Measurements from ENCODE around the gene UQCRHL.
A peak's percentile ranks its signal among the peaks of the same experiment; 100 is the strongest.
"Not testable (repeated sequence)": the region's sequence is repeated elsewhere in the genome, so short reads cannot be mapped to it uniquely, and the experiment has no call there.

Gene UQCRHL
- 3.4 to 4.1 reads per million in 2 donors for total RNA-seq

- DNase-seq = not testable (repeated sequence)
These were observed at the start of gene UQCRHL for GRCh38 chr1:15807549-15807948. UQCRHL (minus strand) TSS chr1:15807649; CDS start chr1:15807649, 0 bp downstream.

DNA sequence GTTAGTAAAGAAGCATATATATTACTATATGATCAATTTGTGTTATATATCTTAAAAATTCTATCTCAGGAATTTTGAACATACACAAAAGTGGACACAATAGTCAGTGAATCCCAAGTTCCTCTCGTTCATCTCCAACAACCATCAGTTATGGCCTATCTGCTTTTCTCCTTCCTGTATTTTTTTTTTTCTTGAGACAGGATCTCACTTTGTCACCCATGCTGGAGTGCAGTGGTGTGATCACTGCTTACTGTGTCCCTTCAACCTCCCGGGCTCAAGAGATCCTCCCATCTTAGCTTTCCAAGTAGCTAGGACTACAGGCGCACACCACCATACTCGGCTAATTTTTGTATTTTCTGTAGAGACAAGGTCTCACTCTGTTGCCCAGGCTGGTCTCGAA lies 49.4 kb upstream of the UQCRHL start:
- no peak for DNase-seq

DNA sequence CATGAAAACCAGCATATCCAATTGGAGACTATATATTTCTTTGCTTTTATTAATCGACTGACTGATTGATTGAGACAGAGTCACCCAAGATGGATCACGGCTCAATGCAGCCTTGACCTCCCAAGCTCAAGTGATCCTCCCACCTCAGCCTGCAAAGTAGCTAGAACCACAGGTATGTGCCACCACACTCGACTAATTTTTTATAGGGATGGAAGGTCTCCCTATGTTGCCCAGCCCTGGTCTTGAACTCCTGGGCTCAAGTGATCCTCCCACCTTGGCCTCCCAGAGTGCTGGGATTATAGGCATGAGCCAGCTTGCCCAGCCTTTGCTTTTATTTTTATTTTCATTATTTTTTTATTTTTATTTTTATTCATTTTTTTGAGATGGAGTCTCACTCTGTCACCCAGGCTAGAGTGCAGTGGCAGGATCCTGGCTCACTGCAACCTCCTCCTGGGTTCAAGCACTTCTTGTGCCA lies 45.4 kb upstream of the UQCRHL start:
- no peak for DNase-seq

DNA sequence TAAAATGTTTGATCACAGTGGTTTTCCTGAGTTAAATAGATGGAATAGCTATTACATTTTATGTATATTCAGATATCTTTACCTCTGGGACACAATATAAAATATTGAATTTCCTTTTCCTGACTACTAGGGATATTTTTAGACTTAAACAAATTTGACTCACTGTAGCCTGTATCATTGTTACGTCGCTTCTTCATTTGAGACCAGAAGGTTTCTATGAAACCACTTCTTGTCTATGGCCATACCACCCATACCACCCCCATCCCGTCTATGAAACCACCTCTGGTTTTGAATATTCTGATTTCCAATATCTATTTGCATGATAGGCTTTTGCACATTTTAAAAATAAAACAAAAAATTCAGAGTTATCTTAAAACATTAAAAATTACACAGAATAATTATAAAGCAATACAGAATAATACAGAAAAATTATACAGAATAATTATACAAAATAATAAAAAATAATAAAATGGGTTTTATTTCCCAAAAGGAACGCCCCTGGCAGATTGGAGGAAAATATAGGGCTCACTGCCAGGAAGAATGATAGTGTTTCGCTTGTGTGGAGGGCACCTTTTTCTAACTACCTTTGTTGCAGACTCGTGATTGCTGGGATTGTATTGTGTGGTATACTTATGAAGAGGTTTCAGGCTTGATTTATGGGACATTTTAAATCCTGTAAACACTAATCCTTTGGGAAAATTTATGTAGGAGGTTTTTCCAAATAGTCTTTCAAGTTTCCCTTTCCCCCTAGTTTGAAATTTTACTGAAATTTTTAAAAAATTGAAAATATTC lies 44.8 kb upstream of the UQCRHL start:
- DNase-seq = no peak

GRCh38 chr1:15851210-15852035 lies 44.0 kb upstream of the UQCRHL start:
- no peak for DNase-seq

DNA sequence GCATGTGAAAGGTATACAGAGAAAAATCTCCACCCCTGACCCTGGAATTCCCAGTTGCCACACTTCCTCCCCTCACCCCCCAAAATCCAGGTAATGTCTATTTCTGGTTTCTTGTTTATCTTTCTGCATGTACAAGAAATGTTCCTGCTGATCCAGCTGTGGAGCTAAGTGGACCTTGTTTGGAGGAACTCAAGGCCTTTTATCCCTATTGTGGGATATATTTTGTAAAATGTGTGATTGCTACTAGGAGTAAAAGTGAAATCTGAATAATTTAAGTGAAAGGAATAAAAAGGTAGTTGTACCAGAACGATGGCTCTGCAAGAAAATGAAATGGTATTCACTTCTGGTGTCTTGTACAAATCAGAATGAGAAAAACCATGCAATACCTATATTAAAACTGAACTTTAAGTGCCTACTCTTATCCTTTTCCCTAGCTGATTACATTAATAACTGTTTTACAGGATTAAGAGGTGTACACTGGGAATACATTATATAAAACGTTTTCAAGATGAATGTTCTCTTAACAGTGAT lies 43.1 kb upstream of the UQCRHL start:
- DNase-seq = no peak

DNA sequence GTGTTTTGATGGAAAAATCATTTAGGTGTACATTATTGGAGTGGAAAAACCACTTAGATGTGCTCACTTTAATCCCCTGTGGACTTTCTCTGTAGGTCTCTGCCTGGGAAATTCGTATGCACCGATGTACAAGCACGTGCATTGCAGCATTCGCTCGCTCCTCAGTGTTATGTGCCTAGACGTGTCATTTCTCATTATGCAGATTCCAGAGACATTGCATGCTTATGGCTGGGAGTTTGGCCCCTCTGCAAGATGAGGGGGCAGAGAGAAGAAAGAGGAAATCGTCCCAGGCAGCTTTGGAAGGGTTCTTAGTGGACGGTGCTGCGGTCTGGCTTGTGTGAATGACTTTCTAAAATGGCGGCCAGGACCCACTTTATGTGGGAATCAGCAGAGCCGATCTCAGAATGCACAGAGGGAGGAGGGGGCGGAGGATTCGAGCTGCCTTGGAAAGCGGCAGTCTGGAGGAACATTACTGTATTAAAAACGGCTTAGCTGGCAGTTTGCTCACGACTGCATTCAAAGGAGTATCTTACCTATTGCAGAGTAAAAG lies 42.4 kb upstream of the UQCRHL start:
- DNase-seq = peak; percentile 5

DNA sequence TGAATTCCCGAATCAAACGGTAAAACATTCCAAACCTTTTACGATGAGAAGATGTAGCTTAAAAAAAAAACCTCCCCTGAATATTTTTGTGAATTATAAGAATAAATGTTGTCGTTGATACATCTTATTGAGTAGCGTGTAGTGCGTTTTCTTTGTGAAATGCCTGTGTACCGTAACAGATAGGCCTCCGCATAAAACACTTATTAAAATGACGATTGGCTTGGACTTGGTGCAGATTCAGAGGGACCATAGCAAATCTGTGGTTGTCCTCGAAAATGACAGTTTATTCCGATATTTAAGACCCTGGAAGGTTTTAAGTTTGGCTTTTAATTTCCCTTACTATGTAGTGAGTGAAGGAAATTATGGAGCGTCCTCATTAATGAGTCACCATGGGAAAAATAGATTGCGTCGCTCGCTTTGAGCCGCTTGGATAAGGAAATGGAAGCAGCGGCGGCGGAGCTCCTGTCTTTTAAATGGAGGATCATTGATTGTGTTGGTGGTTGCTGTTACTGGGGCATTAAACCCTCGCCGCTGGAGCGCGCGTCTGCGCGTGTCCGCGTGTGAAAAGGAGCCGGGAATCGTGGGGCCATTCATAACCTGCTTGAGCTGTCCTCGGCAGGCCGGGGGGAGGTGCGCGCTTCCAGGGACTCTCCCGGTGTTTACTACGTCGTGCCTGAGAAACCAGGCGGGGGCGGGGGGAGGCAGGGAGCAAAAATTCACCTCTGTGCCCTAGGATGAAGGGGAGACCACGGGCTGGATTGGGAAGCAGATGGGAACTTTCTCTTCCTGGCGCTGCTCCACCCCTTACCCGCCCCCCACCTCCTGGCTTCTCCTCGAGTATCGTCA lies 41.7 kb upstream of the UQCRHL start:
- peak; percentile 61 for DNase-seq

DNA sequence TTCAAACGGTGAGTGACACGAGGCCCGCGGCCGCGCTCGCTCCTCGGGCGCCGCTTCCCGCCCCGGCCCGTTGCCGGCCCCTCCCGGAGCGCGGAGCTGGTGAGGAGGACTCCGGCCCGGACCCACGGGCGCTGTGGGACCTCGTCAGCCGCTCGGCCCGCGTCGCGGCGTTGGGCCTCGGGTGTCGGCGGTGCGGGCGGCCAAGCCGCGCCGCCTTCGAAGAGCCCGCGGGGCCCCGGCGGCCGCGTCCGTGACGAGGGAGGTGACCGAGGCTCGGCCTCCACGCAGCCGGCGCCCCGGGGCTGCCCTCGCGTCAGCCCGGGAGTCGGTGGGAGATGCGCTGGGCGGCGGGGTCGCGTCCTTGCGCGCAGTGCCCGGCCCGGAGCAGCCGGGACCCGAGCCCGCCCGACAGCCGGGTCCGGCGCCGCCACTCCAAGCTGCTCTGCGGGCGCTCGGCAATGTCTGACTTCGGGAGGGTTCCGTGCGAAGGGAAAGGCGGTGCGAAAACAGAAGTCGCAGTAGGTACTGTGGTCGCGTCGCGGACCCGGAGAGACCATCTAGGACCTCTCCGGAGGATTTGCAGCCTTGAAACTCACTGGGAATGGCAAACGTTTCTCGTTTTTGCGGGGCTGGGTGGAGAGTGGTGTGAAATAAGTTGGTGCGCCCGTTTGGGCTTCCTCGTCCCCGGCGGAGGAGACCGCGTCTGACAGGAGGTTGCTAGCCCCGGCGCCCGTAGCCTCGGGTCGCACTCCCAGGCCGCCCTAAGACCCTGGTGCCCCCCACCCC lies 40.9 kb upstream of the UQCRHL start:
- peak; percentile 37 for DNase-seq

GRCh38 chr1:15847893-15848142 lies 40.4 kb upstream of the UQCRHL start:
- DNase-seq = no peak

DNA sequence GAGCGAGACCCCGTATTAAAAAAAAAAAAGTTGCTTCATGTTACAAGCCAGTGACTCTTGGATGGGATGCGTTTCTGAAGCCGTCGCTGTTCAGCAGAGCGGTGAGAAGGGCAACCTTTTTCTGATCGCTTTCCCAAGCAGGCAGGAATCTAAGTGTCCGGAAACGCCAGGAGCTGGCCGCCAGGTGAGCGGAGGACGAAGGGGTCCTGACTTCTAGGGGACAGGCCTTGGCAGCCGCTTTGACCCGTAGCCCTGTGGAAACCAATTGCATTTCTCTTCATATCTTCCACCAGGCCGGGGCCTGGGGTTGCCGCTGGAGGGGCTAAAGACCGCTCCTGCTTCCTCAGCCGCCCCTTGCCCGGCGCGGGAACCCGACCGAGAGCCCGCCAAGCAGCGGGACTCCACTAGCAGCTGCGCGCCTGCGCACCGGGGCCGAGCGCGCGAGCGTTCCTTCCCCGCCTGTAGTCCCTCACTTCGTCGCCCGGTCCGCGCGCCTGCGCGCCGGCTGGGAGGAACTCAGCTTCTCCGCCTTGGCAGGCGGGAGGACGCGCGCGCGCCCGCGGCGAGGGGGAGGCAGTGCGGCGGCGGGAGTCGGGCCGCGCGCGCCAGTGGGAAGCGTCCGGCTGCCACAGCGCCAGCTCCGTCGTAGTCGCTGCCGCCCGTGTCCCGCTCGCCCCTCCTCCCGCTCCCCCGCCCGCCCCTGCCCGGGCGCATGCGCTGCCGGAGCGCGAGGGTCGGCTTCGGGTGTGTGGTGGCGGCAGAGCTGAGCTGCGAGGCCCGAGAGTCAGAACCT lies 39.8 kb upstream of the UQCRHL start, which contains the start of gene SPEN:
TSS of gene SPEN (plus strand) at position 608 of the 793 bp plus-strand sequence. CDS start 361 bp downstream, outside the sequence.
- peak; percentile 95 for DNase-seq

DNA sequence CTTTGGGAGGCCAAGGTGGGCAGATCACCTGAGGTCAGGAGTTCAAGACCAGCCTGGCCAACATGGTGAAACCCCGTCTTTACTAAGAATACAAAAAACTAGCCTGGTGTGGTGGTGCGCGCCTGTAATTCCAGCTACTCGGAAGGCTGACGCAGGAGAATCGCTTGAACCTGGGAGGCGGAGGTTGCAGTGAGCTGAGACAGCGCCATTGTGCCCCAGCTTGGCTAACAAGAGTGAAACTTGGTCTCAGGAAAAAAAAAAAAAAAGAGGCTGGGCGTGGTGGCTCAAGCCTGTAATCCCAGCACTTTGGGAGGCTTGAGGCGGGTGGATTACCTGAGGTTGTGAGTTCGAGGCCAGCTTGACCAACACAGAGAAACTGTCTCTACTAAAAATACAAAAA lies 38.6 kb upstream of the UQCRHL start:
- not testable (repeated sequence) for DNase-seq

- DNase-seq = no peak
These were observed 36.5 kb upstream of the UQCRHL start for GRCh38 chr1:15843826-15844572.

- no peak for DNase-seq
These were observed 31.3 kb upstream of the UQCRHL start for GRCh38 chr1:15838721-15839120.

GRCh38 chr1:15837931-15838330 lies 30.5 kb upstream of the UQCRHL start:
- DNase-seq = no peak

- peak; percentile 18 for DNase-seq
These were observed 29.6 kb upstream of the UQCRHL start for GRCh38 chr1:15836772-15837669.

GRCh38 chr1:15836511-15836771 lies 29.0 kb upstream of the UQCRHL start:
- DNase-seq = not testable (repeated sequence)

DNA sequence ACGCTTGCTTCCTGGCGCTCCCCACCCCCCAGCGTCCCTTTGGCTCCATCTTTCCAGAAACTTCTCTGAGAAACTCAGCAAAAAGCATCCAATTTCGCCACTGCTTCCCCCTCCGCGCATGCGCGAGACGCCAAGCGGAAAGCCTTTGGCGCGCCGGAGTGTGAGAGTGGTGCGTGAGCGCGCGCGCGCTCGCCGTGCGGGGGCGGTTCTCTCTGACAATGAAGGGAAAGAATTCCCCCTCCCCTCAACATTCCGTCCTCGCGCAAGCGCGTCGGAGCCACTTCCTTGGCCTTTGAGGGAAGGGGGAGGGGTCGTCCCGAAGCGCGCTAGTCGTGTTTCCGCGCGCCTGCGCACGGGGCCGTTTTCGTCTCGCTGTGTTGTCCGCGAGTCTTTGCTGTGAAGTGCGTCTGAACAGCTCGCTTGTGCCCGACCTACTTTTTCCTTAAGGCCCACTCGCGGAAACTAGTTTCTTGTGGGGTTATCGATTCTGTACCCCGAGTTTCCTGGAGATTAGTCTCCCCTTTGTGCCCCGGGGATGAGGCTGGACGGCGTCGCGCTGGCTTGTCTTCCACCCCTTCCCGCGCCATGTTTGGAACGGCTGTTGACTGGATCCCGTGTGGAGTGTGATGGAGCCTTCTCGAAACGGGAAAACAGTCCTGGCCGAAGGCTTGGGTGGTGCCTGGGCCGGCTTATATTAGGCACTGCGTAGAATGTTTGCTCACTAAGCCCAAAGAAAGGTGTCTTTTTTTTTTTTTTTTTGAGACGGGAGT lies 28.5 kb upstream of the UQCRHL start:
- peak; percentile 96 for DNase-seq

Data from T-helper 9 cell (primary cell).